ACC112 (cell line): ENCODE results near the gene H3-3A.
"Not testable (repeated sequence)": the region's sequence is repeated elsewhere in the genome, so short reads cannot be mapped to it uniquely, and the experiment has no call there.

Source experiments
- H2AFZ ChIP-seq: fragments of 200-600 bp; sonication (generic); one replicate; pipeline ENCODE4 v1.6.0; 2017; ENCODE audit warnings: antibody characterized with exemption, low read length; ENCODE audit not compliant: unreplicated experiment
- H3K27ac ChIP-seq: fragments of 200-600 bp; sonication (generic); 2 replicates; pipeline ENCODE4 v1.5.1; 2014; ENCODE audit warnings: low read depth, mild to moderate bottlenecking, antibody characterized with exemption, low read length, moderate library complexity
- H3K27me3 ChIP-seq: fragments of 200-600 bp; sonication (generic); 2 replicates; pipeline ENCODE4 v1.6.1; 2014; ENCODE audit warnings: mild to moderate bottlenecking, antibody characterized with exemption, low read length, moderate library complexity, mixed read lengths; ENCODE audit not compliant: insufficient read depth
- H3K36me3 ChIP-seq: fragments of 200-600 bp; sonication (generic); 2 replicates; pipeline ENCODE4 v1.6.1; 2016; ENCODE audit warnings: mild to moderate bottlenecking, antibody characterized with exemption, low read length, moderate library complexity, mixed read lengths; ENCODE audit not compliant: insufficient read depth
- H3K4me1 ChIP-seq: fragments of 200-600 bp; sonication (generic); one replicate; pipeline ENCODE4 v1.6.1; 2016; ENCODE audit warnings: low read length, mixed read lengths; ENCODE audit not compliant: insufficient read depth, unreplicated experiment, control insufficient read depth
- H3K4me3 ChIP-seq: fragments of 200-600 bp; sonication (generic); 2 replicates; pipeline ENCODE4 v1.5.1; 2014; ENCODE audit warnings: mild to moderate bottlenecking, low read depth, low read length
- H3K79me2 ChIP-seq: fragments of 200-600 bp; sonication (generic); one replicate; pipeline ENCODE4 v1.6.0; 2016; ENCODE audit warnings: low read length; ENCODE audit not compliant: control insufficient read depth, unreplicated experiment, insufficient read depth

Gene H3-3A

DNA sequence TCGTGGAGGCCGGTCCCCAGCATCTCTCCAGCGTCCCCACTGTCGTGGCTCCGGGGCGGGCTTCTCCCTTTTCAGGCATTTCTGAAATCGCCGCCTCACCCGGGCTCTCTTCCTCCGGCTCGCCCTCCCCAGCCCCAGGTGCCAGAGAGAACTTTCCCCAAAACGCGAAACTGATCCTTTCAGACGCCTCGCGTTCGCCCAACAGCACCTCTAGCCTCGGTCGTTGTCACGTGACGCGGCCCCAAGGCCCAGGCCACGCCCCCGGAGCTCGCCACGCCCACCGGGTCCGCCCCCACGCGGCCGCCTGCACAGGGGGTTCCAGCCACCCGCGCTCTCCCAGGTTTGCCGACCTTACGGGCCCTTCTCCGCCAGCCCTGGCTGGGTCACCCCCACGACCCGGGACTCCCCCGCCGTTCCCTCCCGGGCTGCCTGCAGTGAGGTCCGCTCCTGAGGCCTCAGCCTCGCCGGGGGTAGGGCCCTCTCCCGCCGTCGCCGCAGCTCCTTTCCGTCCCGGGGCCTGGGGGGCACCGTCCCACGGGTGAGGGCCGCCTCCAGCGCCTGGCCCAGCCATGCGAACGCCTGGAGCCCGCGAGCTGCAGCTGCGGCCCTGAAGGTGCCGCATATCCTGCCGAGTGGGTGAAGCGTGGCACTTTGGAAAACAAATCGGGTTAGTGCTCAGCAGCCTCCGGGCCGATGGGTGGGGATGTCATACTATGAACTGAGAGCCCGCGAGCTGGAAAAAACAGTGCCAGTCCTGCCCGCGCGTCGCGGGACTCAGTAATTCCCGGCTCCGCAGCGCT is 21.0 kb downstream of the H3-3A start:
- Histone ChIP-seq H2AFZ (peak overlapping the region; percentile 70), H3K36me3 (no peaks in the 10 kb centered on the region), H3K4me3 (peak overlapping the region; percentile 87), H3K4me1 (peaks cover 7% of the 10 kb centered on the region), H3K79me2 (no peaks in the 10 kb centered on the region), H3K27ac (peak overlapping the region; percentile 73), H3K27me3 (no peaks in the 10 kb centered on the region)

DNA sequence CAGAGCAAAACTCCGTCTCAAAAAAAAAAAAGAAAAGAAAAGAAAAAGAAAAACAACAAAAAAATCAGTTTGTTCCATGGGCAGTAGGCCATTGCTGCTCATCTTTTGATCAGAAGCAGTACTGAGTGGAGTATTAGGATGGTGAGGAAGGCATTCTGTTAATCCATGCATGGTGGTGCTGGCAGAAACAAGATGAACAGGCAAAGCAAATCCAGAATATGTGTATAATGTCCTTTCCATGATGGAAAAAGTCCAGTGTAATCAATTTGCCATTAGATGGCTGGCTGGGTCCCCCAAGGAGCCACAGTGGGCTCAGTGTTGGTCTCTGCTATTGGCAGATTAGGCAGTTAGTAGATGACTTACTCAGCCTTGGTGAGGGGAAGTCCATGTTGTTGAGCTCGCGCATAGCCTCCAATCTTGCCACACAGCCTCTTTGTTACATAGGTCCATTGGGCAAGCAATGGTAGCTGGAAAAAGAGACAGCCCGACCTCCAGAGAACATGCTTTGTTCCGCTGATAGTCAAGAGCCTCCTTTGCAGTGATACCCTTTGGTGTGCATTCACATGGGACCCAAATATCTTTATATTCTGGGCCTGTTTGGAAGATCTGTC is 23.3 kb downstream of the H3-3A start:
- Histone ChIP-seq H3K4me1 (peaks cover 7% of the 10 kb centered on the region), H3K27me3 (no peaks in the 10 kb centered on the region), H3K27ac (no peak overlapping the region), H3K4me3 (no peak overlapping the region), H3K79me2 (no peaks in the 10 kb centered on the region), H2AFZ (no peak overlapping the region), H3K36me3 (no peaks in the 10 kb centered on the region)

DNA sequence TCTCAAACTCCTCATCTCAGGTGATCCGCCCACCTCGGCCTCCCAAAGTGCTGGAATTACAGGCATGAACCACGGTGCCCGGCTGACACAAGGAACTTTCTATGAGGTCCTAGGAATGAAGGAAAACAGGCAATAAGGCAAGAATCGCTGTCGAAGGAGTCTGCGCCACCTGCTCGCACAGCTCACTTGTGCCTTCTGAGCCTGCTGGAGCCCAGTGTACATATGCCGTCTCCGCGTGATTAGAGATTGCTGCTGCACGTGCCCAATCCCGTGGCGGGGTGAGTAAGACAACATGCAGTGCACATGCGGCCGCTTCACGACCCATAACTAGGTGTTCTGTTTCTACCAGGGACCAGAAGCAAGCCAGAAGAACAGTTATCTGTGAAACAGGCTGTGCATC is 24.3 kb downstream of the H3-3A start:
- Histone ChIP-seq H3K4me1 (peaks cover 7% of the 10 kb centered on the region), H2AFZ (no peak overlapping the region), H3K36me3 (0 out of 2 replicates have a peak, but pooled peaks cover 3% of the 10 kb centered on the region), H3K4me3 (no peak overlapping the region), H3K27me3 (no peaks in the 10 kb centered on the region), H3K27ac (no peak overlapping the region), H3K79me2 (no peaks in the 10 kb centered on the region)

DNA sequence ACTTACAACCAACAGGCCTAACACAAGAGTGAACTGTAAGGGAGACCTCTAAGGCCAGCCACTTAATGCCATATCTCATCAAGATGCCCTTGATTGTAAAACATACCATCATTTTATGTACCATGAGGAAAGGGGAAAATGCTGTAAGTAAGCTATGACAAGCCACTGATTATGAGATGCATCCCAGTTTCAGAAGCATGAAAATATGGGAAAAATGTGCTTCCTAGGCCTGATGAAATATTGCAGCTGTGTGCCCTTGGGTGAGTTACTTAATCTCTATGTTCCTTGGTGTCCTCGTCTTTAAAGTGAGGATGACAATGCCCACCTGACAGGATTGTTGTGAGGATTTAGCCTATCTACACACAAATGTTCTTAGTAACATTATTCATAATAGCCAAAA is 28.9 kb downstream of the H3-3A start:
- Histone ChIP-seq H2AFZ (no peak overlapping the region), H3K4me3 (no peak overlapping the region), H3K4me1 (peaks cover 5% of the 10 kb centered on the region), H3K27ac (no peak overlapping the region), H3K27me3 (no peaks in the 10 kb centered on the region), H3K36me3 (0 out of 2 replicates have a peak, but pooled peaks cover 3% of the 10 kb centered on the region), H3K79me2 (no peaks in the 10 kb centered on the region)

DNA sequence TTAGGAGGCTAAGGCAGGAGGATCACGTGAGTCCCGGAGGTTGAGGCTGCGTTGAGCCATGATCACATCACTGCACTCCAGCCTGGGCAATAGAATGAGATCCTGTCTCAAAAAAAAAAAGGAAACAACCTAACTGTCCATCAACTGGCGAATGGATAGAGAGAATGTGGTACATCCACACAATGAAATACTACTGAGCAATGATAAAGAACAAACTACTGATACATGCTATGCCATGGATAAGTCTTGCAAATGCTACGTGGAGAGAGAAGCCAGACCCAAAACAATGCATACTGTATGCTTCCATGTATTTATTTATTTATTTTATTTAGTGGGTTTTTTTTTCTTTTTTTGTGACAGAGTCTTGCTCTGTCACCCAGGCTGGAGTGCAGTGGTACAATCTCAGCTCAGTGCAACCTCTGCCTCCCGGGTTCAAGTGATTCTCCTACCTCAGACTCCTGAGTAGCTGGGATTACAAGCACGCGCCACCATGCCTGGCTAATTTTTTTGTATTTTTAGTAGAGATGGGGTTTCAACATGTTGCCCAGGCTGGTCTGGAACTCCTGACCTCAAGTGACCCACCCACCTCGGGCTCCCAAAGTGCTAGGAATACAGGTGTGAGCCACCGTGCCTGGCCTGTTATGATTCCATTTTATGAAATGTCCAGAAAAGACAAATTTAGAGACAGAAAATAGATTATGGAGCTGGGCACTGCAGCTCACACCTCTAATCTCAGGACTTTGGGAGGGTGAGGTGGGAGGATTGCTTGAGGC is 29.7 kb downstream of the H3-3A start:
- not testable (repeated sequence) for H3K36me3 ChIP-seq, H3K27ac ChIP-seq, H3K27me3 ChIP-seq, H3K4me1 ChIP-seq, H3K4me3 ChIP-seq, H3K79me2 ChIP-seq, H2AFZ ChIP-seq

DNA sequence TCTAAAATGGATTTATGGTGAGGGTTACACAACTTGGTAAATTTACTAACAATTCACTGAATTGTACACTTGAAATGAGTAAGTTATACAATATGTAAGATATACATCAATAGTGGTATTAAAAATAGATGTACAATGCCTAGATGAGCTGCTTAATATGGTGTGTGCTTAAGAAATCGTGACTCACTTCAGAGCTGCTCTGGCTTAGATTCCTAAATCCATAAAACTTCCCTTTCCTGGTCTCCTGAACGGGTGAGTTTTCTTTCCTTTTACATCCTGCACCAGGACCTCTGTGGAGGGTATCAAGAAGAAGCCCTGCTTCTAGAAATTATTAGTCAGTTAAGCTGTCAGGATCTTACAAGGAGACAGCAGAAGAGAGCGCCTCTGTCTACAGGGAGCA is 30.4 kb downstream of the H3-3A start:
- no peak overlapping the region for H2AFZ ChIP-seq

DNA sequence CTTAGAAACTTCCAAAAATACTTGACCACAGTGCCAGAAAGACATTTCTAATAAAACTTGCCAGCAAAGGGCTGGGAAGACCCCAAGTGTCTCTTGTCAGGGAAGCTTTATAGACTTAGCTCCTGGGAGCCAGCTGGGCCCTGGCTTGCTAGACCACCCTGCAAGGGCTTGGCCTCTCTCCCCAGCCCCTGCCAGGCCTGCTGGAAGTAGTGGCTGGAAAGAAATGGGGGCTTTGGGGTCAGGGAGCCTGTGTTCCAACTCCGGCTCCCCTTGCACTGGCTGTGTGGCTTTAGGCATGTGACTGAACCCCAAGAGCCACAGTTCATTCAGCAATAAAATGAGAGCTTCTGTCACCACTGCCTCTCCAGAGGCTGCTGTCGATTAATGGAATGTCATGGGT is 31.1 kb downstream of the H3-3A start:
- H2AFZ ChIP-seq: no peak overlapping the region
- no peak overlapping the region for H3K4me3 ChIP-seq

More for the DNA sequence above, 30.4 kb downstream of the H3-3A start:
- peaks cover 16% of the 10 kb centered on the region for H3K4me1 ChIP-seq
- H3K27ac ChIP-seq: peak overlapping the region; percentile 25; the same call in 1 of the 2 replicates
- H3K4me3 ChIP-seq: no peak overlapping the region
- H3K36me3 ChIP-seq: 0 out of 2 replicates have a peak, but pooled peaks cover 3% of the 10 kb centered on the region
- no peaks in the 10 kb centered on the region for H3K27me3 ChIP-seq
- H3K79me2 ChIP-seq: no peaks in the 10 kb centered on the region

DNA sequence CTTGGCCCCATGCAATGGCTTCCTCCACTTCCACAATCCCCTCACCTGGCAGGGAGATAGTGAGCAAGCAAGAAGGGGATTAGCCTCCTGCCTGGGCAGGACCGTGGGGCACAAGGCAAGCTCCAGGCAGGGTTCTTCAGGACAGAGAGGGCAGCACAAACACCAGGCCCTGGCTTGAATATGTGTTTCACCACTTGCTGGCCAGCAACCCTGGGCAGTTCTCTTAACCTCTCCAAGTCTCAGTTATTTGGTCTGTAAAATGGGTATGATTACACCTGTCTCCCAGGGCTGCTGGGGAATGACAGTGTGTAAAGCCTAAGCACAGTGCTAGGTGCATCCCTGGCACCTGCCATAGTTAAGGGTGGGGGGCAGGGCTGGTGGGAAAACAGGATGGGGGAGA is 31.9 kb downstream of the H3-3A start:
- H3K27me3 ChIP-seq: no peaks in the 10 kb centered on the region
- peaks cover 30% of the 10 kb centered on the region for H3K4me1 ChIP-seq
- no peak overlapping the region for H3K27ac ChIP-seq
- H3K36me3 ChIP-seq: 0 out of 2 replicates have a peak, but pooled peaks cover 3% of the 10 kb centered on the region
- no peak overlapping the region for H3K4me3 ChIP-seq
- H2AFZ ChIP-seq: no peak overlapping the region
- no peaks in the 10 kb centered on the region for H3K79me2 ChIP-seq

More for the DNA sequence above, 31.1 kb downstream of the H3-3A start:
- Histone ChIP-seq H3K4me1 (peaks cover 23% of the 10 kb centered on the region), H3K36me3 (0 out of 2 replicates have a peak, but pooled peaks cover 3% of the 10 kb centered on the region), H3K79me2 (no peaks in the 10 kb centered on the region), H3K27me3 (no peaks in the 10 kb centered on the region), H3K27ac (peak overlapping the region; percentile 25; the same call in 1 of the 2 replicates)

DNA sequence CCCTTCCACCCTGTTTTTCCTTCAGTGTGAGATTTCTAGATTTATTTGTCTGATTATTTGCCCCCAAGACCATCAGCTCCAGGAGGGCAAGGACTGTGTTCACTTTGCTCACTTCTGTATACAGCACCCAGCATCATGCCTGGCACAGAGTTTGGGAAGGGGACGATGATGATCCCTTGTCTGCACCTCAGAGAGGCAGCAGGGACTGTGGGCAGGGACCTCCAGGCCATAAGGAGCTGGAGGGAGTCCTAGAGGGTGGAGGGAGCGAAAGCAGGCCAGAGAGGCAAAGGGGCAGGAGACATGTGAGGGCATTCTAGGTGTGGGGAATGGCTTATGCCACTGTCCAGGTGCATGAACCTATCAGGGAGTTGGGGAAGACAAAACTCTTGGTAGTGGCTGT is 32.8 kb downstream of the H3-3A start:
- Histone ChIP-seq H3K27ac (no peak overlapping the region), H3K4me1 (peaks cover 30% of the 10 kb centered on the region), H3K4me3 (no peak overlapping the region), H3K36me3 (0 out of 2 replicates have a peak, but pooled peaks cover 3% of the 10 kb centered on the region), H2AFZ (no peak overlapping the region), H3K79me2 (no peaks in the 10 kb centered on the region), H3K27me3 (no peaks in the 10 kb centered on the region)

DNA sequence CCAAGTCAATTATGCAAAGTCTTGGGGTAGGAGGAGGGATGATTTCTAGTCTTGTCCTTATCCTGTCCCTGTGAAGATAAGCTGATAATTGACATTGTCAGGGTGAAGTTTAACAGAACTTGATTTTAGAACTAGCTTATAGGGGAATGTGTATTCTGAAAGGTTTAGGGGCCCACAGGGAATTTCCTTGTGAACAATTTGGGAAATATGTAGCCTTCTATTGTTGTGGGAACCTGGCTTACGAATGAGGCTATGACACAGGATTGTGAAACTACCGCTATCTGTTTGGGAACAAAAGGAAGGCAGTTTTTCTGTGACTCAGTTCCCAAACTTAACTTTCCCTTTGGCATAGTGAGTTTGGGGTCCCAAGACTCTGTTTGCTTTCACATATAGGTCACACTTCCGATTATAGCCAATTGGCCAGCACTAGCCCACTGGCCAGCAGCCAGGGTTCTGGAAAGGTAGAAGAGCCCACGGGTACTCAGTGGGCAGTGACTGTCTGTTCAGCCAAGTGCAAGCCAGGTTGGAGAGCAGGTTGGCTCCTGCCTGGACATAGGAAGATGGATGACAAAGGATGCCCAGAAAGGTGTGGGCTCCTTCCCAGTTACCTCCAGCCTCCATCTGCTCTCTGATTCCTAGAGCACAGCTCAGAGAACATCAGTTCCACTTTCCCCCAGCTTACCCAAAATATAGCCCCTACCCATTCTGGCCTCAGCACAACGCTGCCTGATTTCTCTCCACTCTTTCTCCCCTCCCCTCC is 35.5 kb downstream of the H3-3A start:
- Histone ChIP-seq H3K4me3 (peak overlapping the region; percentile 10), H3K27me3 (no peaks in the 10 kb centered on the region), H3K4me1 (peaks cover 30% of the 10 kb centered on the region), H3K36me3 (no peaks in the 10 kb centered on the region), H3K27ac (peak overlapping the region; percentile 64), H3K79me2 (no peaks in the 10 kb centered on the region), H2AFZ (no peak overlapping the region)
